ENCODE data around the gene CSRNP3. TPM values are rescaled to one million over a fixed set of nuclear protein-coding genes. Genes with fewer than 3 reads are reported as not detected.

Gene CSRNP3
- total and polyA plus RNA-seq, 2 donors (not counting 3 experiments of a cell fraction or from before 2014, with no cell fraction given) = not detected

DNA sequence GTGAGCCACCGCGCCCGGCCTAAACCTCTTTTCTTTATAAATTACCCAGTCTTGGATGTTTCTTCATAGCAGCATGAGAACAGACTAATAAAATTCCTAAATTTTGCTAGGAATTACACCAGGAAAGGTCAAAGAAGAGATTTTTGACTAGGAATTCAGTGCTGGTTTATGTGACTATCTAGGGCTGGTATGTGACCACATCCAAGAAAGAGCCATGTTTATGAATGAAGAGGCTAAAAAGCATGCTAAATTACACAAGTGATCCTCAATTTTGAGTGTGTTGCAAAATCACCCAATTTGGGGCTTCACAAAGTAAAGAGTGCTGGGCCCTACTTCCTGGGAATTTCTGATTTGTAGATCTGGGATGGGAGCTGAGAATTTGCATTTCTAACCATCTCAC, 123.6 kb downstream of the CSRNP3 start:
- Histone ChIP-seq H3K9me1 (replicated peaks; ENCODE audit: control insufficient read depth, extremely low read depth, insufficient read depth, low read length) (no peaks in the 10 kb centered on the region), H3K27me3 (ENCODE audit: control insufficient read depth in 2 of 2, insufficient read depth in 2 of 2, low read length in 2 of 2) (no peaks in the 10 kb centered on the region), H3K27ac (ENCODE audit: insufficient read depth, low read depth, low read length) (no peak overlapping the region), H3K4me1 (ENCODE audit: control insufficient read depth, extremely low read depth, insufficient read depth, low read length) (no peaks in the 10 kb centered on the region), H4K20me1 (replicated peaks; ENCODE audit: control insufficient read depth, extremely low read depth, insufficient read depth, low read length) (no peaks in the 10 kb centered on the region), H3K9ac (replicated peaks; ENCODE audit: extremely low read depth, insufficient read depth, low read length) (no peak overlapping the region), H3K4me3 (replicated peaks in 1 of 3; ENCODE audit: insufficient read depth in 1 of 3, low read depth in 1 of 3, low read length in 3 of 3) (no peak overlapping the region), H3K4me2 (ENCODE audit: insufficient read depth, low read length) (no peak overlapping the region), H3K36me3 (ENCODE audit: control insufficient read depth in 2 of 2, extremely low read depth in 1 of 2, insufficient read depth in 2 of 2, low read length in 2 of 2) (no peaks in the 10 kb centered on the region), H2AFZ (ENCODE audit: low read depth, low read length) (no peak overlapping the region), H3K79me2 (ENCODE audit: control insufficient read depth, insufficient read depth, low read length) (no peaks in the 10 kb centered on the region), H3K9me3 (replicated peaks; ENCODE audit: control insufficient read depth, insufficient read depth, low read length) (no peaks in the 10 kb centered on the region)
- TF ChIP-seq JUN (IDR thresholded peaks at IDR 0.05; ENCODE audit: borderline replicate concordance, insufficient read depth, insufficient read length, low read depth) = no peak
- no peak for TF ChIP-seq GATA2 (IDR thresholded peaks at IDR 0.05; ENCODE audit: insufficient read depth, insufficient read length, low read depth, low read length)
- no peak for TF ChIP-seq MAX (IDR thresholded peaks at IDR 0.05; ENCODE audit: insufficient read depth, insufficient read length)
- no peak for TF ChIP-seq EZH2 (IDR thresholded peaks at IDR 0.05; ENCODE audit: borderline replicate concordance, low read depth, low read length, severe bottlenecking)
- no peak for TF ChIP-seq POLR2AphosphoS5 (IDR thresholded peaks at IDR 0.05; ENCODE audit: insufficient read depth, low read depth, low read length)
- TF ChIP-seq POLR2A (IDR thresholded peaks at IDR 0.05; ENCODE audit: low read depth, low read length) = no peak
- TF ChIP-seq, protein P1, sequence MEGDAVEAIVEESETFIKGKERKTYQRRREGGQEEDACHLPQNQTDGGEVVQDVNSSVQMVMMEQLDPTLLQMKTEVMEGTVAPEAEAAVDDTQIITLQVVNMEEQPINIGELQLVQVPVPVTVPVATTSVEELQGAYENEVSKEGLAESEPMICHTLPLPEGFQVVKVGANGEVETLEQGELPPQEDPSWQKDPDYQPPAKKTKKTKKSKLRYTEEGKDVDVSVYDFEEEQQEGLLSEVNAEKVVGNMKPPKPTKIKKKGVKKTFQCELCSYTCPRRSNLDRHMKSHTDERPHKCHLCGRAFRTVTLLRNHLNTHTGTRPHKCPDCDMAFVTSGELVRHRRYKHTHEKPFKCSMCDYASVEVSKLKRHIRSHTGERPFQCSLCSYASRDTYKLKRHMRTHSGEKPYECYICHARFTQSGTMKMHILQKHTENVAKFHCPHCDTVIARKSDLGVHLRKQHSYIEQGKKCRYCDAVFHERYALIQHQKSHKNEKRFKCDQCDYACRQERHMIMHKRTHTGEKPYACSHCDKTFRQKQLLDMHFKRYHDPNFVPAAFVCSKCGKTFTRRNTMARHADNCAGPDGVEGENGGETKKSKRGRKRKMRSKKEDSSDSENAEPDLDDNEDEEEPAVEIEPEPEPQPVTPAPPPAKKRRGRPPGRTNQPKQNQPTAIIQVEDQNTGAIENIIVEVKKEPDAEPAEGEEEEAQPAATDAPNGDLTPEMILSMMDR (IDR thresholded peaks at IDR 0.05; ENCODE audit: extremely low read depth in 1 of 2, insufficient read depth in 1 of 2, low read depth in 1 of 2, low read length in 2 of 2) = no peak
- CTCF ChIA-PET = no interaction called here
- FAIRE-seq (no peak), DNase-seq (ENCODE audit: low read depth, low spot score) (no peak)
- intact Hi-C loops (cut with micrococcal nuclease) = no loop called here
- dilution Hi-C loops (cut with MboI; ENCODE audit: extremely low pct_ligation_motif_present, low sequenced_read_pairs) = no loop called here
- POLR2A ChIA-PET = no interaction called here
- no TSS peak for BruUV-seq (replicated peaks)
